Spinal cord (tissue), 10 donors: Measurements from ENCODE around the gene FAM200B. TPM values are rescaled to one million over a fixed set of nuclear protein-coding genes. Genes with fewer than 3 reads are reported as not detected.

Experiments
- DNase-seq, 6 donors: peaks; one replicate each; pipeline versions ENCODE4 v3.0.0 to v3.0.0-alpha.2; 2013 to 2015; ENCODE audit warnings: low spot score in 6 of 6, low read depth in 4 of 6
- H3K27ac ChIP-seq: one replicate; pipeline ENCODE4 v1.5.1; 2013; ENCODE audit warnings: low read depth, low read length, control low read depth
- H3K27me3 ChIP-seq: one replicate; pipeline ENCODE4 v1.6.1; 2013; ENCODE audit warnings: low read length; ENCODE audit not compliant: control insufficient read depth, insufficient read depth
- H3K36me3 ChIP-seq: one replicate; pipeline ENCODE4 v1.6.1; 2013; ENCODE audit warnings: low read length; ENCODE audit not compliant: control insufficient read depth, insufficient read depth
- H3K4me1 ChIP-seq: one replicate; pipeline ENCODE4 v1.6.1; 2013; ENCODE audit warnings: low read length; ENCODE audit not compliant: control insufficient read depth, insufficient read depth
- H3K4me3 ChIP-seq: one replicate; pipeline ENCODE4 v1.5.1; 2013; ENCODE audit warnings: low read depth, low read length, control low read depth
- H3K9me3 ChIP-seq: one replicate; pipeline ENCODE4 v1.6.1; 2013; ENCODE audit warnings: low read length; ENCODE audit not compliant: control insufficient read depth, insufficient read depth
- WGBS: methylation state at CpG from one replicate; pipeline ENCODE4 v1.1.5; 2013; ENCODE audit warnings: missing lambda C conversion rate; ENCODE audit not compliant: insufficient coverage; 5-methylcytosine and 5-hydroxymethylcytosine counted together
- polyA plus RNA-seq, 2 donors: library from polyadenylated mRNA; unstranded; fragments of 120-200 nt; gene quantifications; one replicate each; pipeline ENCODE4 v1.2.1, GENCODE V29; 2013; ENCODE audit not compliant: insufficient read length in 2 of 2
- total RNA-seq, 2 donors: library from RNA; depleted of rRNA in 1 of 2; stranded (reverse); fragments of 120-200 nt in 1 of 2; fragments of >200 nt in 1 of 2; gene quantifications; one replicate each; pipeline versions ENCODE4 v1.2.3 to v1.2.4, GENCODE V29; 2013 to 2014
- donor health status: healthy.

Gene FAM200B
- total and polyA plus RNA-seq, 4 donors = 42.7 to 81.3 (median 64.7) TPM

DNA sequence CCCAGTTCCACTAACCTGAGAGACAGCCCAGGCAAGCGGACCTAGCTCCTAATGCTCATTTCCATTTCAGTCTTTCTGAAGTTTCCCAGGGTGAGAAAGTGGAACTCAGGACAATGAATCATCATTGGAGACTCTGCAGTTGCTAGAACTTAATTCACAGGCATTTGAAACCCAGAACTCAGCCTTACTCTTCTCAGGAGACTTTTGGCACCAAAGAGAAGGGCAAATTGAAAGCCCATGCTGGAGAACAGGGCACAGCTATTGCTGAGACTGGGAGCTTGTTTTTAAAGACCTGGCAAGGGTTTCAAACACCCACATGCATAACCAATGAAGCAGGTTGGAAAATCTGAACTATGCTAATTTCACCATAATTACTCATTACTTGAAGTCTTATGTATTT lies 57.2 kb downstream of the FAM200B start:
- Histone ChIP-seq H3K4me1 (peaks cover 2% of the 10 kb centered on the region), H3K36me3 (no peaks in the 10 kb centered on the region), H3K9me3 (no peaks in the 10 kb centered on the region), H3K27me3 (no peaks in the 10 kb centered on the region), H3K27ac (no peak overlapping the region), H3K4me3 (no peak overlapping the region)
- peak in 3 of 6 donors; percentile 13 to 70 (median 21) for DNase-seq
- 75% methylated on average over 1 of the region's 1 CpG for WGBS

Other genes starting within 250 kb of the FAM200B start
- gene CC2D2A, start 211.9 kb upstream of the FAM200B start, total RNA-seq = 10 to 100 TPM; 25.6 to 67.6 TPM
- gene CC2D2A, start 211.9 kb upstream of the FAM200B start, polyA plus RNA-seq = 10 to 100 TPM; 34.7 to 38.2 TPM
- 100 to 1,000 TPM; 122 to 197 TPM for gene FBXL5, start 26.5 kb upstream of the FAM200B start, total RNA-seq
- gene FBXL5, start 26.5 kb upstream of the FAM200B start, polyA plus RNA-seq = 100 to 1,000 TPM in 1 of 2 donors, 10 to 100 TPM in 1; 85.8 to 102 TPM
- 10 to 100 TPM; 13.2 to 14.1 TPM for gene BST1, start 21.2 kb downstream of the FAM200B start, total RNA-seq
- 1 to 10 TPM; 1.2 to 2.2 TPM for gene BST1, start 21.2 kb downstream of the FAM200B start, polyA plus RNA-seq
- gene CD38, start 96.5 kb downstream of the FAM200B start, total RNA-seq = 1 to 10 TPM; 3.1 to 7.1 TPM
- gene CD38, start 96.5 kb downstream of the FAM200B start, polyA plus RNA-seq = 1 to 10 TPM; 3.0 to 8.2 TPM